Mammary epithelial cell (primary cell): ENCODE measurements around the gene PBRM1.

ENCODE experiments used
- EZH2 ChIP-seq: IDR thresholded peaks from 2 replicates; pipeline ENCODE4 v1.6.1; 2012; ENCODE audit warnings: low read length, inconsistent platforms, borderline replicate concordance
- TF ChIP-seq, protein P1 (sequence below), 2 donors: IDR thresholded peaks in 1 of 2; conservative IDR thresholded peaks in 1 of 2; 2 replicates each; pipeline ENCODE4 v1.5.1; 2011 to 2012; ENCODE audit warnings: inconsistent platforms in 2 of 2, low read length in 2 of 2, mild to moderate bottlenecking in 2 of 2, control low read depth in 1 of 2, low read depth in 1 of 2; ENCODE audit not compliant: insufficient read depth in 1 of 2; ENCODE audit errors: extremely low read depth in 1 of 2

DNA sequence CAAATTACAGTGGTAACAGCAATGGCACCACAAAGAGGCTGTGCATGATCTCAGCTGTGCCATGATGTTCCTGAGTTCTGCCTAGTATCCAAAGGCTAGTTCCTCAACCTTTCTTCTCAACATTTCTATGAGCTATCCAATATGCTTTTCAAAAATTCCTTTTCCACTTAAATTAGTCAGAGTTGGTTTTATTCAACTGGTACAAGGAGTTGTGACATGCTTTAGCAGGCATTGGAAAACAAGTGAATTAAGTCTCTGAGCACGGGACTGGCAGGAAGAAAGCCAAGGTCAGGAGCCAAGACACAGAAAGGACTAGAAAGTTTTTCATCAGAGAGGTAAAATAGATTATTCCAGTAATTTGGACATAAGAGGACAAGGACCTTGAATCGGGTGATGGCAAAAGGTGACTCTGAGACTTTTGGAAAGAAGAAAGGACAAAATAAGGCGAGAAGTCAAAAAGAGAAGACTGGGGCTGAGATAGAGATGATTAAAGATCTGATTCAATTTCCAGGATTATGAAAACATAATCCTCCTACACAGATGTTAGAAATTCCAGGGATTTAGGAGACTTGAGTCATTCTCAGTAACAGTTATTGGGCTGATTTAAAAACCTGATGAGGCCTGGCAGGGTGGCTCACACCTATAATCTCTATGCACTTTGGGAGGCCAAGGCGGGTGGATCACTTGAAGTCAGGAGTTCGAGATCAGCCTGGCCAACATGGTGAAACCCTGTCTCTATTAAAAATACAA lies 36.1 kb downstream of the PBRM1 start:
- TF ChIP-seq, protein P1, sequence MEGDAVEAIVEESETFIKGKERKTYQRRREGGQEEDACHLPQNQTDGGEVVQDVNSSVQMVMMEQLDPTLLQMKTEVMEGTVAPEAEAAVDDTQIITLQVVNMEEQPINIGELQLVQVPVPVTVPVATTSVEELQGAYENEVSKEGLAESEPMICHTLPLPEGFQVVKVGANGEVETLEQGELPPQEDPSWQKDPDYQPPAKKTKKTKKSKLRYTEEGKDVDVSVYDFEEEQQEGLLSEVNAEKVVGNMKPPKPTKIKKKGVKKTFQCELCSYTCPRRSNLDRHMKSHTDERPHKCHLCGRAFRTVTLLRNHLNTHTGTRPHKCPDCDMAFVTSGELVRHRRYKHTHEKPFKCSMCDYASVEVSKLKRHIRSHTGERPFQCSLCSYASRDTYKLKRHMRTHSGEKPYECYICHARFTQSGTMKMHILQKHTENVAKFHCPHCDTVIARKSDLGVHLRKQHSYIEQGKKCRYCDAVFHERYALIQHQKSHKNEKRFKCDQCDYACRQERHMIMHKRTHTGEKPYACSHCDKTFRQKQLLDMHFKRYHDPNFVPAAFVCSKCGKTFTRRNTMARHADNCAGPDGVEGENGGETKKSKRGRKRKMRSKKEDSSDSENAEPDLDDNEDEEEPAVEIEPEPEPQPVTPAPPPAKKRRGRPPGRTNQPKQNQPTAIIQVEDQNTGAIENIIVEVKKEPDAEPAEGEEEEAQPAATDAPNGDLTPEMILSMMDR (conservative IDR thresholded peaks at IDR 0.05 in 1 of 2, IDR thresholded peaks at IDR 0.05 in 1 of 2; ENCODE audit: extremely low read depth in 1 of 2, insufficient read depth in 1 of 2, low read depth in 1 of 2, low read length in 2 of 2), result no peak
- no peak for TF ChIP-seq EZH2
